NCI-H345 treated with DMSO at 0.1 percent for 48 hours (cell line): Measurements from ENCODE around the gene UBE3A.

Experiments used
- DNase-seq: peaks from one replicate; lab custom pipeline; 2025; ENCODE audit not compliant: unreplicated experiment; lab: John Stamatoyannopoulos, UW

The UBE3A gene

GRCh38 chr15:25335279-25335678 lies 103.5 kb downstream of the UBE3A start:
- DNase-seq, result no peak

DNA sequence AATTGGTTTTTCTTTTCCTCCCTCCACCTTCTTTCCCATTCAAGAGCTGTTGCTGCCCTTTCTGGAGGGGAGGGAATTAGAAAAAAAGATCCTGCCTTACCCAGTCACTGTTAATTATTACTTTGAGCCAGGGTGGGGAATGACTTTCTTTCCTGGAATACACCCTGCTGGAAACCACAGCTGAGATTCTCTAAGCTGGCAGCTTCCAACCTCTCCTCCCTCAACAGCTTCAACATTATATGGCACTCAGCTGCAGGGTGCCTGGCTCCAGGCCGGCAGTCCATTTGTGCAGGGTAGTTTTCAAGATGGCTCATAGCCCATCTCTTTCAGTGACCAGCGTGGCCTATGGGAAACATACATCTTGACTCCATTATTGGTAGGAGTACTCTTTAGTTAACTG lies 105.8 kb downstream of the UBE3A start:
- DNase-seq, result no peak

GRCh38 chr15:25332306-25332705 lies 106.5 kb downstream of the UBE3A start:
- DNase-seq, result no peak

DNA sequence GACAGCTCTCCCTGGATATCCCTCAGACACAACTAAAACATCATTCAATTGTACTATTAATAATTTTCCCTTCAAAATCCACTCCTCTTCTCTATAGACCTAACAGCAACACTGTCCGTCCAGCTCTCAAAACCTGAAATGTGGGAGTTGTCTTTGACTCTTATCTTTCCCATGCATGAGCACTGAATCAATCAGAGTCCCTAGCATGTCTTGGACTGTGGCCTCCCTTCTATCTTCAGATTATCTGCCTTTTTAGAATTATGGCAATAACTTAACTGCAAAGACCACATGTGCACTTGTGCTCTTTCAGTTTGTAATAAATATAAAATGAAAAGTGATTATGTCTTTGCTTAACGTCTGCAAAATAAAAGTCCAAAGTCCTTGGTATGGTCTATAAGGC lies 107.0 kb downstream of the UBE3A start:
- no peak for DNase-seq

DNA sequence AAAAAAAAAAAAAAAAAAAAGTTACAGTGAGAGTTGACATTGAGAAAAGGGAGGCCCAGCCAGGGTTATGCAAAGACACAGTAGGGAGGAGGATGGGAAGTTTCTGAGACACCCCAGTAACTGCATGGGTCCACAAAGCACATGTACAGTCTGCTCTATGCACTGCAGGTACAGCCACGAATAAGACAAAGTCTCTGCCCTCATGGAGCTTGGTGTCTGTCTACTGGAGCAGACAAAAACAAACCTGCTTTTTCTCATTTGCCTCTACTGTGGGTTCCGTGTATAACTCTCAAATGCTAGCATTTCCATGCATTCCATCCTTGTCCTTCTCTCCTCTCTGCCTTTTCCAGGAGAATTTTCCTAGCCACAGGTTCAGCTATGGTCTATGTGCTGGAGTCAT lies 107.4 kb downstream of the UBE3A start:
- DNase-seq, result no peak

DNA sequence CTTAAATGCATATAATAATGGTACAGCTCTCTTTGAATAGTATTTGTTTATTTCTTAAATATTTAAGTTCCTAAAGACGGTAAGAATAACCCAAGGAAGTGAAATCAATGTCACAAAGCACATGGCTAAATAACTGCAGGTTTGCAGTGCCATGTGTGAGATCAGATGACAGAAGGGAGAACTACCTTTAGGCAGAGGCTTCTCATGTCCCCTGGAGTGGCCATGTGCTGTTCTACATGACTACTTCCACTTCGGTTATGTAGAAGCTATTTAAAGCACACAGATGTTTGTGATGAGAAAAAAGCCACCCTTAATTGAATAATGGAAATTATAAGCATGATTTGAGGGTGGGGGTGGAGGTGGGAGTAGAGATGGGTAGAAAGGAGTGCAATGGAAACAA lies 109.1 kb downstream of the UBE3A start:
- DNase-seq, result no peak

- DNase-seq, result no peak
Measured at GRCh38 chr15:25327686-25328085, 111.1 kb downstream of the UBE3A start.

- DNase-seq, result no peak
Measured at GRCh38 chr15:25325187-25325586, 113.6 kb downstream of the UBE3A start.

- DNase-seq, result no peak
Measured at GRCh38 chr15:25323420-25323819, 115.4 kb downstream of the UBE3A start.

GRCh38 chr15:25287823-25288222 lies 151.0 kb downstream of the UBE3A start:
- no peak for DNase-seq
